Hematopoietic multipotent progenitor cell (in vitro differentiated cells): ENCODE data around the gene MOB3A. TPM values are rescaled to one million over a fixed set of nuclear protein-coding genes. Genes with fewer than 3 reads are reported as not detected.
"Not testable (repeated sequence)": the region's sequence is repeated elsewhere in the genome, so short reads cannot be mapped to it uniquely, and the experiment has no call there.

ENCODE experiments used
- DNase-seq, 3 donors: peaks; one replicate each; pipeline ENCODE4 v3.0.0-alpha.2; 2011 to 2015; ENCODE audit warnings: low read depth in 2 of 3, low spot score in 2 of 3
- total RNA-seq: library from RNA; depleted of rRNA; stranded (reverse); fragments of >200 nt; gene quantifications from one replicate; pipeline ENCODE4 v1.2.3, GENCODE V29; 2012

The MOB3A gene
- total RNA-seq: 65.4 TPM

- peak in 2 of 3 donors; percentile 93 to 94 for DNase-seq
Observed at GRCh38 chr19:2096034-2096479, at the start of gene MOB3A. TSS of gene MOB3A (minus strand) at chr19:2096326. CDS start at chr19:2078560, 17,766 bp downstream.

- no peak for DNase-seq
Observed at GRCh38 chr19:2145831-2146241, 49.7 kb upstream of the MOB3A start.

- DNase-seq: no peak
Observed at GRCh38 chr19:2144190-2144589, 48.1 kb upstream of the MOB3A start.

- no peak for DNase-seq
Observed at GRCh38 chr19:2142173-2142829, 46.2 kb upstream of the MOB3A start.

- no peak for DNase-seq
Observed at GRCh38 chr19:2140138-2140569, 44.0 kb upstream of the MOB3A start.

- DNase-seq: no peak
Observed at GRCh38 chr19:2139385-2140137, 43.4 kb upstream of the MOB3A start.

GRCh38 chr19:2138061-2138728 lies 42.1 kb upstream of the MOB3A start:
- DNase-seq: no peak

- no peak for DNase-seq
Observed at GRCh38 chr19:2136796-2137195, 40.7 kb upstream of the MOB3A start.

- no peak for DNase-seq
Observed at GRCh38 chr19:2135474-2136402, 39.6 kb upstream of the MOB3A start.

GRCh38 chr19:2132731-2133490 lies 36.8 kb upstream of the MOB3A start:
- no peak for DNase-seq

GRCh38 chr19:2132191-2132590 lies 36.1 kb upstream of the MOB3A start:
- no peak for DNase-seq

- not testable (repeated sequence) for DNase-seq
Observed at GRCh38 chr19:2131012-2131975, 35.2 kb upstream of the MOB3A start.

GRCh38 chr19:2129892-2130770 lies 34.0 kb upstream of the MOB3A start:
- no peak for DNase-seq

- no peak for DNase-seq
Observed at GRCh38 chr19:2129486-2129885, 33.4 kb upstream of the MOB3A start.

GRCh38 chr19:2129022-2129421 lies 32.9 kb upstream of the MOB3A start:
- no peak for DNase-seq

GRCh38 chr19:2128252-2128651 lies 32.1 kb upstream of the MOB3A start:
- DNase-seq: not testable (repeated sequence)

GRCh38 chr19:2127758-2128157 lies 31.6 kb upstream of the MOB3A start:
- DNase-seq: no peak
